GM18870 (cell line): ENCODE results near the gene ICAM4.

Experiments used
- ATAC-seq: cut with Tn5 transposase; IDR thresholded peaks from one replicate; pipeline ENCODE4 v1.9.1; 2021; ENCODE audit warnings: moderate library complexity; ENCODE audit not compliant: unreplicated experiment

Gene ICAM4

DNA sequence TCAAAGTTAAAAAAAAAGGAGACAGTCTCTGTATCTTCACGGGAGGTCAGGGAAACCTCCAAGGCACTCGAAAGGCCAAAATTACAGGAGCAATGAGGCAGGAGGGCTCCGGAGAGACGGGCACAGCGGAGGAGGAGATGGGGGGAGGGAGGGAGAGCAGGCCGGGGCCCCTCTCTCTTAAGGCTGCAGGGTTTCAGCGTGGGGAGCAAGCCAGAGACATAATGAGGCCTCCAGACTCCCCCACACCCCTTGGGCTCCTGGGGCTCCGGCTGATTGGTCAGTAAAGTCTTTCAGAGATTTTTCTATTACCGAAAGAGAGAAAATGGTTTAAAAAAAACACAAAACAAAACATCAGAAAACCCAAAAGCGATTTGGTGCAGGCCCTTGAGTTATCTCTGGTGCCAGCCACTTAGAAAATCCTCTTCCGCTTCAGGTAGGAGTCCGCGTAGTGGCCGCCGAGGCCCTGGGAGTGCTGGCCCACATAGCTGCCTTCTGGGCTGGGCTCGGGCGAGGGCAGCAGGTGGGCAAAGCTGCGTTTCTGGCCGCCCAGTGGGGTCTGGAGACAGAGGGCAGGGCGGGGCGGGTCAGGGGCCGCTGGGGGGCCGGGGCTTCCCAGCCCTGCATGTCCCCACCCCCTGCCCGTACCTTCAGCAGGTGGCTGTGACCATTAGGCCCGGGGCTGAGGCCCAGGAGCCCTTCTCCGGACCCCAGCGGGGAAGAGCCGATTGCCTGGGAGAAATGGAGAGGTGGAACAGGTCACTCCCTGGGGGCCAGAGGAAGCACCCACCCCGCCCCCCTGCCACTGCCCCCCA, 30.5 kb downstream of the ICAM4 start:
- ATAC-seq = no peak

DNA sequence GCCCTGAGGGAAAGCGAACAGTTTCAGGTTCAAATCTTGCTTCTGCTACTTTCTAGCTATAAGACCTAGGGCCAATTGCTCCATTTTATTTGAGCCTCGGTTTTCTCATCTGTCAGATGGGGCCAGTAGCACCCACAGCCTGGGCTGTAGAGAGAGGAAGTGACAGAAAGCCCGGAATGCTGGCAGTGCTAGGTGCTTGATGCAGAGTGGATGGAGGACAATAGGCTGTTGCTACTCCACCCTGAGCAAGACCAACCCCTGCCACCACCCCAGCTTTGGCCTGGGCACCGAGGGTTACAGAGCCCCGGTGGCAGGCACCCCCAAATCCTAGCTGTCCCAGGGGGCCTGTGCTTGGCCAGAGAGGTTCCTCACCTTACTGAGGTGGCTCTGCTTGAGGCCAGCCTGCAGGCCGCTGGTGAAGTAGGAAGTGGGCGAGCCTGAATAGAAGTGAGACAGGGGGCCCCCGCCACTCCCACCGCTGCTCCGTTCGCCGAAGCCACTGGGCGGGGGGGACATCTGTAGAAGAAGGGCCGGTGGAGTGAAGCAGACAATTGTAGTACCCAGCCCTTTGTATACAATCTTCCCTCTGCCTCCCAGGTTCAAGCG, 31.2 kb downstream of the ICAM4 start:
- no peak for ATAC-seq

DNA sequence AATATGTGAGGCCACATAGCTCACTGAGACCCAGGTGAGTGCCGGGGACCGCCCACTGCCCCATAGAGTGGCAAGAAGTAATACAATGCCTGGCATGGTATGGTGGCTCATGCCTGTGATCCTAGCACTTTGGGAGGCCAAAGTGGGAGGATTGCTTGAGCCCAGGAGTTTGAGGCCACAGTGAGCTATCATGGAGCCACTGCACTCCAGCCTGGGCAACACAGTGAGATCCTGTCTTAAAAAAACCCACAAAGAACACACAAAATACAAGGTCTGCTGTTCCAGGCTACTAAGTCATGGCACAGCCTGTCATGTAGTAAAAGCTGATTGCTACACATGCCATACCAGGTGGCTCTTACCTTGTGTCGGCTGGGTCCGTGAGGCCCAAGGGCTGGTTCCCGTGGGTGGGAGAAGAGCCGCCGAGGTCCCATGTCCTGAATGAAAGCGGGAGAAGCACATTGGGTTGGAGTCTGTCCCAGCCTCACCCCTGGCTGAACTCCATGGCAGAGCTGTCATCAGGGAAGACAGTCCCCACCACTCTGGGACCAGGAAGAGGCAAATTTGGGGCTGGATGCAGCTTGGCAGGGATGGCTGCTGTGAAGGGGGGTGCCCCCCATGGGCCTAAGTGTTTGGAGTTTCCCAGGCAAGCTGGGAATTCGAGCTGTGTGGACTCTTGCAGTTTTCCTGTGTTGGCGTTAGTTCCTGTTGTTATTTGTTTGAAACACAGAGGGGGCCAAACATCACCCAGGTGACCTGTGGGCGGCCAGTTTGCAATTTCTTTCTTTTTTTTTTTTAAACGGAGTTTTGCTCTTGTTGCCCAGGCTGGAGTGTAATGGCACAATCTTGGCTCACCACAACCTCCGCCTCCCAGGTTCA, 32.3 kb downstream of the ICAM4 start:
- no peak for ATAC-seq

DNA sequence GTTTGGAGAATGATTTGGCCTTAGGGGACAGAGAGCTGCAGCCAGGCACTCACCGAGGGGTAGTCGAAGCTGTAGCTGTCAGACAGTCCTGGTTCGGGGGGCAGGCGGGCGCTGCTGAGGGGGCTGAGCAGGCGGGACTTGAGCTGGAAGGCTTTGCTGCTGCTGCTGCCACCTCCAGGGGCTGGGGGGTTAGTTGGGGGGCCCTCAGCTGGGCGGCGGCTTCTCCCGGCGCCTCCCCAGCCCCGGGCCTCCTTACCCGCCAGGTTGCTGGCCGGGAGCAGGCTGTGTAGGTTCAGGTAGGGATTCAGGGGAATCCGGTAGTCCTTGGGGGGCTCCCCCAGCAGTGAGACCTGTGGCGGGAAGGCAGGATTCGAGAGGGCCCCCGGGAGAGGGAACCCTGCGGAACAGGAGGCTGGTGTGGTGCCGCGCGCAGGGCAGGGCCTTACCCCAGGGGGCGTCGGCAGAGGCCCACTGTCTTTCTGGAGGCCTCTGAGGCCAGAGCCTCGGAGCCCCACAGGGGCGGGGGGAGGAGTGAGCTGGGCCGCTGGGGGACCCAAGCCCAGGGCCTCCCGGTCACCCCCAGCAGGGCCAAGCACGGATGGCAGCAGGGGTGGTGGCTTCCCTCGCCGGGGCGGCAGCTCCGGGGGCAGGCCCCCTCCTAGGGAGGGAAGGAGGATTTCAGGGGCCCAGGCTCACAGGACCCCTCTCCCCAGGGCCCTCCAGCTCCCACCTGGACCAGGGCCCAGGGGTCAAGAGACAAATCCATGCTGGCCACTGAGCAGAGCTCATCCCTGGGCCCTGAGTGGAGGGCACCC, 34.1 kb downstream of the ICAM4 start:
- no peak for ATAC-seq

DNA sequence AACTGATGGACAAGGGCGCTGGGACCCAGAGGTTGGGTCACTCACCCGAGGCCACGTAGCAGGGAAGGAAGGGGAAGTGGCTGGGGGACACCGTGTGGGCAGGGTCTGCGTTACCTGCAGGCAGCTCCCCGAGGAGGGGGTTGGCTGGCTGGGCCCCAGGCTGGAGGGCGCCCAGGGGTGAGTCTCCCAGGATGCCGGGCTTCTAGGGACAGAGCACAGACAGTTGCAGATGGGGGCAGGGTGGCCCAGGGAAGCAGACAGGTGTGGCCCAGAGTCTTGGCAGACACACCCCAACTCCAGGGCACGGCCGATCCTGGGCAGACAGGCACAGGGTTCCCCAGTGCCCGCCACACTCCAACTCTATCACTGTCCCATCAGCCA, 34.7 kb downstream of the ICAM4 start:
- ATAC-seq = no peak

DNA sequence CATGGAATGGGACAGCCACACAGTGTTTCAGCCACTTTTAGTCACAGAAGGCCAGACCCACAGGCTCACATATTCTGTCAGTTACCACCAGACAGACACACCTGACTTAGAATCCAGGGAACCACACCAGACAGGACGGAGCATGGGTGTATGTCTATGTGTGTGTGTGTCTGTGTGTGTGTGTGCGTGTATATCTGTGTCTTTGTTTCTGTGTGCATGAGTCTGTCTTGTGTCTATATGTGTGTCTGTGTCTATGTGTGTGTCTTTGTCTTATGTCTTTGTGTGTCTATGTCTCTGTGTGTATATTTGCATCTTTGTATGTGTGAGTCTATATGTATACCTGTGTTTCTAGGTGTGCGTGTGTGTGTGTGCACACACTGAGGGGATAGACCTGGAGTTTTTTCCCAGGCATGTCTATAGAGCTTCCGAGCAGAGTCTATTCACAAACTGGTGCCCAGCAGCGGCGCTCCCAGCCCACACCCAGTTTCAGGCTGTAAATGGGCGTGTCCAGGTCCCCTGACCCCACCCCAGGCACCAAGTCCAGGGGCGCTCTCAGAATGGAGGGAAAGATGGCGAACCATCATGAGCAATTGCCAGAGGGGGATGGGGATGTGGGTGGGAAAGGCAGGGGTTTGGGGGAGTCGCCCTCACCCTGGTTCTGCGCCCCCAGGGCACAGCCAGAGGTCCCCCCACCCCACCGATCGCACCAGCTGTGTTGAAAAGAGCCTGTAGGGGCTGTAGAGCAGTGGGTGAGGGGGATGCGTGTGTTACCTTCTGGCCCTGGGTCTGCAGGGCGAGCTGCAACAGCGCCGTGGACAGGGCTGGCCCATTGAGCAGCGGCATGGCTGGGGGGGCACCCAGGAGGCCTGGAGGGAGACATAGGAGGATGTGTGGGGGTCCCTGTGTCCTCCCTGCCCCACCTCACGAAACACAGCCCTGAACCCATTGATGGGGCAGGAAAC, 35.4 kb downstream of the ICAM4 start:
- ATAC-seq = no peak

DNA sequence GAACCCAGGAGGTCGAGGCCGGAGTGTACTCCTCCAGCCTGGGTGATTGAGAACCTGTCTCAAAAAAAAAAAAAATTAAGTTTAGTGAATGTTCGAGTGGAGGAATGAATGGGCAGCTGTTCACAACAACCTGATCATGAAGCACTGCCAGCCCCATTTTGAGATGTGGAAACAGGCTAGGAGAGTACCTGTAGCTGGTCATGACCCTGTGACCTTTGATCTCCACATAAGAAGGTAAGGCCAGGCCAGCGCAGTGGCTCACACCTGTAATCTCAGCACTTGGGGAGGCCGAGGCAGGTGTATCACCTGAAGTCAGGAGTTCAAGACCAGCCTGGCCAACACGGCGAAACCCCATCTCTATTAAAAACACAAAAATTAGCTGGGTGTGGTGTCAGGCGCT, 39.0 kb downstream of the ICAM4 start:
- ATAC-seq = no peak

DNA sequence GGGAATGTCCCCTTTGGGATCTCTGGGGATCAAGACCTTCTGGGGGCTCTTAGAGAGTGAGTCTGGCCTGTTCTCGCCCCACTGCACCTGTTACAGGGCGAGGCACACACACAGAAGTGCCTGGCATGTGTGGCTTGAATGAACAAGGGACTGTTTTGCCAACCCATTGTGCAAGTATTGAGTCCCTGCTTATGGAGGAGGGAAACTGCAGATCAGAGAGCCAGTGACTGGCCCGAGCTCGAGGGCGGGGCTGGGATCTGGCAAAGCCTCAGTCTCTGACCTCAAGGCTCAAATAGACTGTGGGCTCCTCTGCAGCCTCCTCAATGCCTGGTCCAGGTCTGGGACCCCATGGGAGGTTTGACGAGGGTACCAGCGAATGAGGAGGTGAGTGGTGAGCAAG, 41.0 kb downstream of the ICAM4 start:
- no peak for ATAC-seq

DNA sequence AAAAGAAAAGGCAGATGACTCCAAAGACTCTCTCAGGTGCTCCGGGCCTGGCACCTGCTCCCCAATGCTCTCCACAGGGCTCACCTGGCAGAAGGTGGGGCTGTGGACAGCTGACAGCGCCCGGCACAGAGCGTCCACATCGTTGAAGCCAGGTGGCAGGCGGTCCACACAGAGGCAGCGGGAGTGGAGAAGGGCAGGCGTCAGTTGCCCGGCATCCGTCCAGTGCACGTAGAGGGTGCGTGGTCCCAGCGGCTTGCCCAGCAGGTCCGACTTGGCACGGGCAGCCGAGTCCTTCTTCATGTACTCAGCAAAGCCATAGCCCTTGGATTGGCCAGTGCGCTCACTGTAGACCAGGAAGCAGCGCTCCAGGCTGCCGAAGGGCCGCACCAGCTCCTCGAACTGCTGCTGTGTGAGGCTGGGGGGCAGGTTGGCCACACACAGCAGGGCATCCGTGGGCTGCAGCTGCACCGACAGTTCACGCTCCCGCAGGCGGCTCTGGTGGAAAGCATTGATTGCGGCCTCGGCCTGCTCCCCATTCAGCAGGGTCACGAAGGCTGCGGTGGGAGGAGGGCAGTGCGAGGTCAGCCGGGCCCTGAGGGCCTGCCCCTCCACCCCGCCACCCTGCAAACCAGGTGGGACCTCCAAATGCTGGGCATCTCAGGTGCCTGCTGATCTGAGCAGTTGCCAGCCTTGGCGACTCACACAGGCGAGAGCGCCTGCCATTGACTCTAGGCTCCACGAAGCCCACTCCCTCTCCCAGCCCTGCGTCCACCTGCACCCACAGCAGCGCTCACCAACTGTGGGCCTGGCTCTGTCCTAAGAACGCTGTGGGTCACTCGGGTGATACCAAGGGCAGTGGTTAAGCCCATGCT, 42.0 kb downstream of the ICAM4 start:
- ATAC-seq = no peak

DNA sequence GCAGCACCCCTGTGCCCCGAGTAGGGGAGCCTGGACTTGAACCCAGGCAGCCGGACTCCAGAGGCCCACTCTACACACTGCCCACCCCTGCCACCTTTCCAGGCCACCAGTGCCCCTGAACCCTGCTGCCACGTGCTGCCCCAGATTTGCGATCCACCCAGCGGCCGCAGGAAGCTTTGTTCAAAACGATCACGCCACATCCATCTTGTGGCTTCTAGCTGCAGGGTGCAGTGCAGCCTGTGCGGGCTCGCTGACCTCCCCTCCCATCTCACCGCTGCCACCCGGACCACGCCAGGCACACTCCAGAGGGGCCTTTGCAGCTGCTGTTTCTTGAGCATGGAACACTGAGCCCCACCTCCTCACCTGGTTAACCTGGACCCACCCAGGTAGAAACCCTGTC, 42.8 kb downstream of the ICAM4 start:
- ATAC-seq = no peak

DNA sequence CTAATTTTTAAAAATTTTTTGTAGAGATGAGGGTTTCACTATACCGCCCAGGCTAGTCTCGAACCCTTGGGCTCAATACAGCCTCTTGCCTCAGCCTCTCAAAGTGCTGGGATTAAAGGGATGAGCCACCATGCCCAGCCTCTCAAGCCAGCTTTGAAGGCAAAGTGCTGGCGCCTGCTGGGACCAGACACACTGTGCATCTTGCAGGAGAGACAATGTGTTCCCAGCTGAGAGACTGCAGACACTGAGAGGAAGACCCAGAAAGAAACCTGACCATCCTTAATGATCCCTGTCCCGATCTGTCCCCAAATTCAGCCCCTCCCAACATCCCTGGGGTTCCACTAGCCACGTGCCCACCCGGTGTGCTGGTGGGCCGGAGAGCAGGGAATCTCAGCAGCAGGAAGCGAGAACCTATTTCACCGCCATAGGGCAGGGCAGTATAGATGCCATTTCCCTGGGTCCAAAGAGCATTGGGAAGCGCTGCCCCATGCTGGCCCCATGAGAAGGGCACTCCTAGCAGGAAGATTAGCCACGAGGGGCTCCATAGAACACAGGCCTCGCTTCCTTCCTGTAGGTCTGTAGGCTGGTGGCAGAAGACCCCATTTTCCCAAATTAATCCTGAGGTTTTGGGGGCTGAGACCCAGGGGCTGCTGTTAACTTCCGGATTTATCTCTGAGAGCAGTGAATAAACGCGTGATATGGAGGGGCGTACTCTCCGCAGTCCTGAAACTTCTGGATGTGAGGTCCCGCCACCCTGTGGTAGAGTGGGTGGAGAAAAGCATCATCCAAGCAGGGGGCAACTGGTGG, 45.6 kb downstream of the ICAM4 start:
- no peak for ATAC-seq

DNA sequence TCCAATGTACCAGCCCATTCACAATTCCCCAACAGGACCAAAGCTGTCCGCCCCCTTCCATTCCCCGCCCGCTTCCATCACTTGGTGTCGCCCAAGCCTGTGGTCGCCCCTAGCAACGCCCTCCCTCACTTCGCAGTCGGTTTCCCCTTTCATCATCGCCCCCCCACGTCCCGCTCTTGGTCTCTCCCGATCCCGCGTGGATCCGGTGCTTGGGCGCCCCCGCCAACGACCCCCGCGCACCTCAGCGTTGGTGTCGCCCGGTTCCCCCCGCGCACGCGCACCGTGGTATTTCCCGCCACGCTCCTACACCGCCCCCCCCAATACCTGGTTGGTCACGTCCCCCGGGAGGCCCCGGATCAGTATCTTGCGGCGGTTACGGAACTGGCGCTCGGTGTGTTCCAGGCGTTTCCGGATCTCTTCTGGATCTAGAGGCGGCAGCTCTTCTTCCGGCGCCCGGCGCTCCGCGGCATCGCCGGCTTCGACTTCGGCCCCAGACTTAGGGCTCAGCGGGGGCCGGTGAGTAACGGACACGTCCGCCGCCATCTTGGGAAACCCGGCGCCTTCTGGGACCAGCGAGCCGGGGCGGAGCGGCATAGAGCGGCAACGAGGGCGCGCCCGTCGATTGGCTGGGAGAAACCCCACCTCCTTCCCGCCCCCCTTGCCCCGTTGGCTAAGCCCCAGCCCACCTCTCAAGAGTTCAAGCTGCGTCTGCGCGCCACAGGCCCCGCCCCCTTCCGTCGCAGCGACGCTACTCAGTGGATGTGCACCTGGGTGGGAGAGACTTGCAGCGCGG, 46.4 kb downstream of the ICAM4 start, which contains the start of gene RAVER1:
Gene RAVER1, minus strand, starts transcription at position 565 of the 793 bp plus-strand sequence. Its CDS starts 22 bp downstream, at position 543.
- peak; percentile 62 for ATAC-seq

DNA sequence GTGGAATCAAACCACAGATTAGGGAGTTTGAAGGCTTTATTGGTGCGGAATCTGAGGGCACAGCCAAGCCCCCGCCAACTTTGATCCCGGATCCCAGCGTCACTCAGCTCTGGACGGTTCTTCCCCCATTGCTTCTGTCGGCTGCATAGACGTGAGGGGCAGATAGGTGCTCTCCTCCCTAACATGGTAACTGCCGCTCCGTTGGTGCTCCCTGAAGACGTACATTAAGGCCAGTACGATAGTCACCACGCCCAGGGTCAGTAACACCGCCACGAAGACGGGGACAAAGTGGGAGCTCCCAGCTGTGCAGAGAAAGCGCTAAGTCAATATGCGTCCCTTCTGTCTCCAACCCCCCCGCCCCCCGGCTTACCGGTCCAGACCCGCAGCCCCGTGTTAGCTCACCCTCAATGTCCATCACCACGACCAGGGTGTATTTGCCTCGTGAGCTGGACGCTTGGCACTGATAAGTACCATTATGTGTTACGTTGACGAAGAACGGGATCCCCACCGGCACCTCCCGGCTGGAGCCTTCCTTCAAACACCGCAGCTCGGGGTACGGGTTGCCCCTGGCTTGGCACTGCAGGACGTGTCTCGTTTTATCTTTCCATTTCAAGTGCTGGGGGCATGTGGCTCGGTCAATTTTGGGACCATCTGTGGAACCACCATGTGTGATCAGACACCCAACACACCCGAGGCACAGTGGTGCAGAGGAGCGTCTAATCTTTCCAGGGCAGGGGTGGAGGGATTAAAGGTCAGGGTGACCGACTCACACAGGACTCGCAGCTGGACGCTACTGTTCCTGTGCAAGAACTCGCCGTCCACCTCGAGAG, 47.2 kb downstream of the ICAM4 start:
- ATAC-seq = no peak

DNA sequence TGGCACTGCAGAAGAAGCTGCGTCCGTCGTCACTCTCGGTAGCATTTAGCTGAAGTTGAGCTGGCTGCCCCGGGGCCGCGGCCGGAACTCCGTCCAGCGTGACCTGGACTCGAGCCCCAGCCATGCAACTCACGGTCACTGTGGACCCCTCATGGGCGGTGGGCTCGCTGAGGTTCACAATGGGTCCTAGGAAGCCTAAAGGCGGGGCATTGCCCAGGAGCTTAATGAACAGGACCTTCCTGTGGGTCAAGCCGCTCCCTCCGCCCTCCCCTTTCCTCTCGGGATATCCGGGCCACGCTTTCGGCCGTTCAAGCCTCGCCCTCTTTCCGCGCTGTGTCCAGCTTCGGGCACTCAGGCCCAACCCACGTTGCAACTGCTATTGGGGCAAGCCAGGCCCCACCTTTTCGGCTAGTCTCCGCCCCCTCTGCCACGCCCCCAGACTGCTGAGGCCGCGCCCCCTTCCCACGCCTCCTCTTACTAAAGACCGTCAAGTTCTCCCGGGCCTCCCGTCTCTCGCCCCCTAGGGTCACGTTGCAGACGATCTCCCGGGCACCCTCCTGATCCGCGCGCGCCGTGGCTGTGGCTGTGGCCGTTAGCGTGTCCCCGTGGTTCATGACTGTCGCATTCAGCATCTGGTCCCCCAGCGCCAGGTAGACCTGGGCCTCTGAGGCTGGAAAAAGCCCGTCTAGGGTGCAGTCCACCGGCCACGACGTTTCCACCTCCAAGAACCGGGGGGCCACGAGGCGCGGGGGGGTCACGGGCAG, 48.0 kb downstream of the ICAM4 start:
- no peak for ATAC-seq

DNA sequence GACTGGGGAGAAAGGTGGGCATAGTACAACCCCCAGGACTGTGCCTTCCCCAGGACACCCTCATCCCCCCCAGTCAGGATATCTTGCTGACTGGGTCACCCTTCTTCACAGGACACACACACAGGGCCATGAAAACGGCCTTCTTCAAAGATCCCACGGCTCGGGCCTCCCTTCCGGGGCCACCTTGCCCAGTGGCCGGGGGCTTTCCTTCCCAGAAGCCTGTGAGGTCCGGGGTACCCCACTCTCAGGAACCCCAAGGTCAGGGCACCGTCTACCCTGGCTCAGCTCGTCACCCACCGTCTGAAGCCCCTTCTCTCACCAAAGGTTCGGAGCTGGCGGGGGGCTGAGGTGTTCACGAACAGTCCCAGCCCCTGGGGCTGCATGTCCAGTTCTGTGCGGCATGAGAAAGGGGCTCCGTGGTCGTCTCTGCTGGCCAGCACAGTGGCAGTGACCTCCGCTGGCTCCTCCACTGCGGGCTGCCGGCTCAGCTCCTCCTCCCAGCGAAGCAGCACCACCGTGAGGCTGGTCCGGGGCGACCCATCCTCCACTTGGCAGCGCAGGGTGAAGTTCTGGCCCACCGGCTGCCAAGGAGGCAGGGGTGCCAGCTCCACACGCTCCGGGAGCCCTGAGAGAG, 48.7 kb downstream of the ICAM4 start:
- ATAC-seq = no peak
